Astrocyte of the cerebellum (primary cell): ENCODE results near the gene KLK3.

ENCODE experiments used
- DNase-seq: peaks from one replicate; pipeline ENCODE4 v3.0.0-alpha.2; 2011; ENCODE audit warnings: low read depth
- H3K4me3 ChIP-seq: 2 replicates; pipeline ENCODE4 v1.5.1; 2011; ENCODE audit warnings: mild to moderate bottlenecking, low read depth, low read length, moderate library complexity
- in situ Hi-C: cut with HindIII; loops from 2 replicates; pipeline ENCODE4 v1.10.0; 2017; ENCODE audit warnings: low sequenced_read_pairs
- TF ChIP-seq, protein P1 (sequence below): IDR thresholded peaks from 2 replicates; pipeline ENCODE4 v1.5.1; 2012; ENCODE audit warnings: low read length, low read depth, moderate library complexity, mild to moderate bottlenecking; ENCODE audit errors: missing control alignments

The KLK3 gene

DNA sequence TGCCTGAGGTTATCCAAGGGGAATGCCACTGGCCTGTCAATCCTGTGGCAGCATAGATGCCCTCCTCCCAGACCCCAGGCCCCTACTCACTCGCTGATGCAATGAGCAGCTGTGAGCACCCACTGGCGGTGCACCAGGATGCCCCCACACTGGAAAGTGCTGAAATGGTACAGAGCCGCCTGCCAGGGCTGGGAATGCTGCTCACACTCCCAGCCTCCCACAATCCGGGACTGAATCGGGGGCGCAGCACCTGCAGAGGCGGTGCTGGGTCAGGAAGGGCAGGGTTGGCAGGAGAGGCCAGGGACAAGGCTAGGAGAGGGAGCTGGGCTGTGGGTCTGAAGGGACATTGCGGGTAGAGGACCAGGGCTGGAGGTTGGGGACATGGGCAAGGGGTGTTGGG lies 33.1 kb upstream of the KLK3 start:
- no peak overlapping the region for H3K4me3 ChIP-seq
- TF ChIP-seq, protein P1, sequence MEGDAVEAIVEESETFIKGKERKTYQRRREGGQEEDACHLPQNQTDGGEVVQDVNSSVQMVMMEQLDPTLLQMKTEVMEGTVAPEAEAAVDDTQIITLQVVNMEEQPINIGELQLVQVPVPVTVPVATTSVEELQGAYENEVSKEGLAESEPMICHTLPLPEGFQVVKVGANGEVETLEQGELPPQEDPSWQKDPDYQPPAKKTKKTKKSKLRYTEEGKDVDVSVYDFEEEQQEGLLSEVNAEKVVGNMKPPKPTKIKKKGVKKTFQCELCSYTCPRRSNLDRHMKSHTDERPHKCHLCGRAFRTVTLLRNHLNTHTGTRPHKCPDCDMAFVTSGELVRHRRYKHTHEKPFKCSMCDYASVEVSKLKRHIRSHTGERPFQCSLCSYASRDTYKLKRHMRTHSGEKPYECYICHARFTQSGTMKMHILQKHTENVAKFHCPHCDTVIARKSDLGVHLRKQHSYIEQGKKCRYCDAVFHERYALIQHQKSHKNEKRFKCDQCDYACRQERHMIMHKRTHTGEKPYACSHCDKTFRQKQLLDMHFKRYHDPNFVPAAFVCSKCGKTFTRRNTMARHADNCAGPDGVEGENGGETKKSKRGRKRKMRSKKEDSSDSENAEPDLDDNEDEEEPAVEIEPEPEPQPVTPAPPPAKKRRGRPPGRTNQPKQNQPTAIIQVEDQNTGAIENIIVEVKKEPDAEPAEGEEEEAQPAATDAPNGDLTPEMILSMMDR: no peak
- in situ Hi-C loops: no loop called here
- no peak for DNase-seq

DNA sequence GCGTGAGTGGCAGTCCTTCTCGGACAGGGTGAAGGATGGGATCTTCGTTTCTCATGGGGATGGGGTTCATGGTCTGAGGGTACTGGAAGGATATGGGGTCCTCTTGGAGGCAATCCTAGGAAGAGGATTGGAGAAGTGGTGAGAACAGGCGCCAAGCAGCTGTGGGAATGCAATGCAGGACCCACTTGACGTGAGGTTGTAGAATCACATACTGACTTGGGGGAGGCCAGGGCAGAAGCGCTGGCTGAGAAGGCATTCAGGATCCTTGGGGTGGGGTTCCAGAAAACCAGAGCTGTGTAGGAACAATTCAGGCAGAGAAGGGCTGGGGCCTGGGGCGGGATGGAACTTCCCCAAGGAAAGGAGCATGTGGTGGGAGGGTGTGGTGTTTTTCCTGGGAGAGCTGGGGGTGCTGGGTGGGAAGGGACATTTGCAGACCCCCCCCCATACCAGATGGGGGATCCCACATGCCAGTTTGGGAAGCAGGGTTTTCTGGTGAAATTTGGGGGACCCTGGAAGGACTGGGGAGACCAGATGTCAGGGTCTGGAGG lies 32.0 kb upstream of the KLK3 start:
- DNase-seq: no peak
- H3K4me3 ChIP-seq: no peak overlapping the region
- in situ Hi-C loops: no loop called here
- TF ChIP-seq, protein P1: no peak

DNA sequence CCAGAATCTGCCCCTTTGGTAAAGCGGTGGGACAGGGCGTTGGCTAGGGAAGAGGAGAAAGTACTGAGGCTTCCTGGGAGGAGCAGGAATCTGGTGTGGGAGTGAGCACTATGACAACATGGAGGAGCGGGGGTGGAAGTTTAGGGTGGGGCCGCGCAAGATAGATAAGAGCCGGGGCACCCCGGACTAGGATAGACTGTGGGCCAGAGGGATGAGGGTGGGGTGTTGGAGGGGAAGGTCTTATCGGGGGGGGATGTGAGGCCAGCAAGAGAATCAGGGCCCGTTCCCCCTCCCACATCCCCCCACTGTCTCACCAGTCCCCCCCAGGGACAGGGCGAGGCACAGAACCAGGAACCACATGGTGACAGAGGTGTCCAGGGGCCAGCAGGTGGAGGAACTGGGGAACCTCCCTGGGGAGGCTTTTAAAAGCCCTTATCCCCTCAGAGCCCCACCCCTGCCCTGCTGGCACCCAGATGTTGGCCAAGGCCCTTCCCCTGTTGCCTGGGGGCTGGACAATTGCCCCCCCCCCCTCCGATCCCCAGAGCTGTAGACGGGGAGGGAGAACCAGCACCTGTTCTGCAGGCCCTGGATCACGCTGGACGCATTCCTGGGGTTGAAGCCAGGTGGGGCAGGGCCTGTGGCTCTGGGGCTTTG lies 31.2 kb upstream of the KLK3 start, which contains the start of gene KLK1:
TSS of gene KLK1 (minus strand) at position 399 of the 654 bp plus-strand sequence. CDS start at position 360, 39 bp downstream.
- H3K4me3 ChIP-seq: no peak within 1 kb of the TSS
- in situ Hi-C loops: no loop called here
- DNase-seq: no peak
- TF ChIP-seq, protein P1: no peak

DNA sequence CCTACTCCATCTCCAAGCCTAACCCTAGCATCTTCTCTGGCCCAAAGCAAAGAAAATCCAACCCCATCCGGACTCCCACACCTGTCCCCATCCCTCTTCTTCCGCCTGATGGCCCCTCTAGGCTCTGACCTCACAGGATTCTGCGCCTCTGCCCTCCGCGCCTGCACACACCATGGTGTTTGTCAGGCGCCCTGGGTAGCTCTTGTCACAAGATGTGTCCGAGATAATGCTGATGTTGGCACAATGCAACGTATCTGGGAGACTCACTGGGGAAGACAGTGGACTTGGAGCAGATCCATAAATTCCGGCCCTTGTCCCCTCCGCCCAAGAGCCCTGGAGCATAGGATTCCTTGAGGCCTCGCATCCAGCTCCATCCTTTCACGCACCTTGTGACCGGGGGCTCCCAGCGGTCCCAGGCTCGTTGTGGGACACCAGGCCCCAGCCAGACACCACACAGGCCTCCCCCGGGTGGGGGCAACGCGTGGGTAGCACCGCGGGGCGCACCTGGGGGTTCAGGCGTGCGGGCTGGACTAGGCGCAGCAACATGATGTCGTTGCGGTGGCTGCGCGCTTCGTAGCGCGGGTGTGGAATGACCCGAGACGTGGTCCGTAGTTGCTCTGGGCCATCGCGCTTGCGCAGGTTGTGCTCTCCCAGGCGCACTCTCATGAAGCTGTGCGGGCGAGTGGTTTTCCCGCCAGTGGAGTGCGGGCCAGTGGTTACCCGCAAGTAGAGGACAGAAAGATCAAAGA lies 28.0 kb upstream of the KLK3 start:
- no peak for DNase-seq
- in situ Hi-C loops: no loop called here
- TF ChIP-seq, protein P1: no peak
- H3K4me3 ChIP-seq: no peak overlapping the region

DNA sequence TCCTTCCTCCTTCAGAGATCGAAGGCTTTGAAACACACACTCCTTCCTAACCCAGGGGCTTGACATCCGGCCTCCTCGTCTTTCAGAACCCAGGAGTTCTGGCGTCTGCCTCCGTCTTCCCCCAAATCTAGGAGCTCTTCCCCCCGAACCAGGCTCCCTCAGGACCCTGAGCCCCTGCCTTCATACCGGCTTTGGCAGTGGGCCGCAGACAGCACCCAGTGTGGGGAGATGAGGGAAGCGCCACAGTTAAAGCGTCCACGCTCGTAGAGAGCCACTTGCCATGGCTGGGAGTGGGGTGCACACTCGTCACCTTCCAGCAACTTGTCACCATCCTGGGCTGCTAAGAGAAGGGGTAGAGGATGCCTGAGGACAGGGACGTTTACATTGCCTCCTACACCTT lies 27.2 kb upstream of the KLK3 start:
- TF ChIP-seq, protein P1: no peak
- in situ Hi-C loops: no loop called here
- H3K4me3 ChIP-seq: no peak overlapping the region

DNA sequence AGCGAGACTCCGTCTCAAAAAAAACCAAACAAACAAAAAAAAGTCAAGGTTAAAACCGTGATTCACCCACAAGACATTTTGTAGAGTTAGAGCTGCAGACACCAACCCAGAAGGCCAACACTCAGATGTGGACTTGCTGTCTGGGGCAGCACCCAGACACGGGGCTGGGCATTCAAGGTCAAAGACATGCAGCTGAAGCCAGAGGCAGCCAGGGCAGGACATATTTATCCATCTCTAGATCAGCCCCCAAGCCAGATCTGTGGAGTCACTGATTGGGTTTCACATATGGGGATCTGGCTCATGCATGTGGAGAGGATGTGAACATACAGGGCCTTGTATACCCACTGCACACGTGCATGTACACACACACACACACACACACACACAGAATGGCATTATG lies 24.9 kb upstream of the KLK3 start:
- DNase-seq: no peak
- in situ Hi-C loops: no loop called here
- TF ChIP-seq, protein P1: no peak
- H3K4me3 ChIP-seq: no peak overlapping the region

More for the DNA sequence above, 27.2 kb upstream of the KLK3 start:
- no peak for DNase-seq
